ENCODE measurements around the gene MAST4.

The MAST4 gene

DNA sequence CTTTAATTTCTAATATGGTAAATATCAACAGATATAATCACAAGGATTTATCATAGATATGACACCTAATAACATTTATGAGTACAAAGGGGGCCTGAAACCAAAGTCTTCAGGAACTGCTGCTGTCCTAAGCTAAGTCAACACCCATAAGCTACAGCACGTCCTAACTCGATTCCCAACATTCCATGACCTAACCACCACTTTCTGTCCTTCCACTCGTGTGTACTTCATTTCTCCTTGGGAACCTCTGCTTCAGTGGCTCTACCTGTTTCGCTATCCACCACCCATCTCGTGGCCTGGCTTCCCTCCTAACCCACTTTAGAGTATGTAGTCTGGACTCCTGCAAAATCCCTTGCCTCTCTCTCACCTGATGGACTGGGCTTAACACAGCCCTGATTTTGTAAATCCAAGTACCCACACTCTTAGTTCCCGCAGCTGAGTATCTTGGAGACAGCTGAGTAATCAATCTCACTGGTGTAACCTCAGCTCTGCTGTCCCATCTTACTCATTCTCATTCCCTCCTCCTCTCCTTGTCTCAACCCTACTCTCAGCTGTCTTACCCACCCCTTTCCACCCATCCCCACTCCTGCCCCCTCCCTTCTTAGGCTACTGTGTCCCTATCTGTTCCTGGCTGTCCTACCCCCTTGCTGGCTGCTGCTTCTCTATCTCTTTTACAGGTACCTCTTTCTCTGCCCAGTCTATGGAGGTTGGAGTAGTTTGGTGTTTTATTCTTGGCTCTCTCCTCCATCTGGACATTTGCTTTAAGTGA lies 101.8 kb downstream of the MAST4 start:
- no peak for DNase-seq (ENCODE audit: low read depth in 2 of 2)

DNA sequence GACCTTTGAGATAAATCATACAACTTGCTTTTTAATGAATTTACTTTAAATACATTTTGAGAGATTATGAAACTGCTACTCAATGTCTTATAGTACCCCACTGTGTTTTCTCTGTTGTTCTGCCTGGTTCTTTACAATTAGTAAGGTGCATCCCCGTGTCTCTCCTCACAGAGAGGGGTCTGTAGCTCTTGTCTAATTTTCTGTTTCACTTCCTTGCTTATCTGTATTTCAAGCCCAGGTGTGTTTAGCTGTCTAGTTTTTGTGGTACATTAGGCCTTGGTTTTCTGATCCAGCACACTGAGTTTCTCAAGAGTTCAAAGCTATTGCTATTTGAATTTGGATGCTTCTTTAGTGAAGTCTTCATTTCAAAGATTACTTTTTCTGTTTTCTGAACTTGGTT lies 105.1 kb downstream of the MAST4 start:
- DNase-seq (ENCODE audit: low read depth in 2 of 2) = no peak

GRCh38 chr5:66702426-66702825 lies 106.2 kb downstream of the MAST4 start:
- no peak for DNase-seq (ENCODE audit: low read depth in 2 of 2)

DNA sequence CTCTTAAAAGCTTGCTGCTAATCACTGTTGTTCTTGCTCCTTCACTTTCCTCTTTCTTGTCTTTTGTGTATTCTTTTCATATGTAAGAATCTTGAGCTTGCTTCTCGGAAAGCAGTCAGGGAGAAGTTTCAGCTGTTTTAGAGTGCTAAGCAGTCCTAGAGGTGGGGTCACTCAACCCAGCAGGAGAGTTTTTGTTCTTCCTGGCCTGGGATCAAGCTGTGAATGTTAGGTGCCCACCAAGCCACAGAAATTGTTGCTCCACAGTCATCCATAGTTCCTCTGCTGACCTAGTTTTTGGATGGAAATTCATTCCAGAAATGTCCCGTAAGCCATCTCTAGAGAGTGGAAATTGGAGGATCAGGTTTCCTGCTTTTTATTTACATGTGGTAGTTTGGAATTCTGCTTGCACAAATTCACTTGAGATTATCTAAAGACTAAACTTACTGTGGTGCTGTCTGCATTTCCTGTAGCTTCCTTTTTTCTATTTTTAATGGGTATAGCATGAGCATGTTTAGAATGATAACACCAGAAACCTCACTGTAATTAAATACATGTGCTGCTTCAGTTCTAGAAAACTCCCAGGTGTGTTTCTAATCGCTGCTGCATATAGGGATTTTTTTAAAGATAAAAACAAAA lies 108.7 kb downstream of the MAST4 start:
- no peak for DNase-seq (ENCODE audit: low read depth in 2 of 2)

GRCh38 chr5:66708368-66708767 lies 112.2 kb downstream of the MAST4 start:
- no peak for DNase-seq (ENCODE audit: low read depth in 2 of 2)

DNA sequence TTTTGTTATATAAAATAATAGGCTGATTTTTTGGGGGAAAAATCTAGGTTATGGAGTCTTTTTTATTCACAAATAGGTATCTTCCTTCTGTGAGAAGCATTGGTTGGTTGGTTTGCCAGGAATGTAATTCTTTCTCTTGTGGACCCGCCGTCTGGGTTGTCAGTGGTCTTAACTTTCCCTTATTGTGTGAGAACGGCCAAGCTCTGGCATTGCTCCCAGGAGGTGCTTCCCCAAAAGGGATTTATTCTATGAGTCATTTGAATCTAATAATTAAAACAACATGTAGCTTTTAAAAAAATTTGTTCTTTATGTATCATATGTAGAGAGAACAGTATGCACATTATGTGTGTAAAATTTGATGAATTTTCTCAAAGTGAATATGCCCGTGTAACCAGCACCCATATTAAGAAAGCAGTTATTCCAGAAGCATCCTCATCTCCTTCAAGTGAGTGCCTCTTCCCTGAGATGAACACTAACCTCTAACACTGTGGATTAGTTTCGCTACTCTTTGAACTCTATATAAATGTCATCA lies 114.4 kb downstream of the MAST4 start:
- no peak for DNase-seq (ENCODE audit: low read depth in 2 of 2)

DNA sequence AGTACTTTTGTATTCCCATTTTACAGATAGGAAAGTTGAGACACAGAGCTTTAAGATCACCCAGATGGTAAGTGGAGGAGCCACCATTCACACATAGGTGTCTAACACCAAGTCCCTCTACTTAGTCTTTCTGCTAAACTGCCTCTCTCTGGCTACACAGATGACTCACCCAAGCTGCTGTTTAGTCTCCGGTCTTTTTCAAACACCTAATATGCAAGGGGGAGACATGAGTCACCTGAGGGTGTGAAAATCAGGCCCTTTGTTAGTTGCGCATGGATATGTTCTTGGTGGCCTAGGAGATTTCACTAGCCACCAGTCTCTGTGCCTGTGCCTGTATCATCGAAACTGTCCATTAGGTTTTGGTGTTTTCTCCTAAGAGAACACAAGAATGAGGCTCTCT lies 117.8 kb downstream of the MAST4 start:
- DNase-seq (ENCODE audit: low read depth in 2 of 2) = no peak

GRCh38 chr5:66717455-66718373 lies 121.5 kb downstream of the MAST4 start:
- no peak for DNase-seq (ENCODE audit: low read depth in 2 of 2)

GRCh38 chr5:66718374-66719002 lies 122.3 kb downstream of the MAST4 start:
- DNase-seq (ENCODE audit: low read depth in 2 of 2) = no peak

- DNase-seq (ENCODE audit: low read depth in 2 of 2) = no peak
Measured at GRCh38 chr5:66720780-66721179, 124.6 kb downstream of the MAST4 start.

GRCh38 chr5:66722686-66723085 lies 126.5 kb downstream of the MAST4 start:
- DNase-seq (ENCODE audit: low read depth in 2 of 2) = no peak

DNA sequence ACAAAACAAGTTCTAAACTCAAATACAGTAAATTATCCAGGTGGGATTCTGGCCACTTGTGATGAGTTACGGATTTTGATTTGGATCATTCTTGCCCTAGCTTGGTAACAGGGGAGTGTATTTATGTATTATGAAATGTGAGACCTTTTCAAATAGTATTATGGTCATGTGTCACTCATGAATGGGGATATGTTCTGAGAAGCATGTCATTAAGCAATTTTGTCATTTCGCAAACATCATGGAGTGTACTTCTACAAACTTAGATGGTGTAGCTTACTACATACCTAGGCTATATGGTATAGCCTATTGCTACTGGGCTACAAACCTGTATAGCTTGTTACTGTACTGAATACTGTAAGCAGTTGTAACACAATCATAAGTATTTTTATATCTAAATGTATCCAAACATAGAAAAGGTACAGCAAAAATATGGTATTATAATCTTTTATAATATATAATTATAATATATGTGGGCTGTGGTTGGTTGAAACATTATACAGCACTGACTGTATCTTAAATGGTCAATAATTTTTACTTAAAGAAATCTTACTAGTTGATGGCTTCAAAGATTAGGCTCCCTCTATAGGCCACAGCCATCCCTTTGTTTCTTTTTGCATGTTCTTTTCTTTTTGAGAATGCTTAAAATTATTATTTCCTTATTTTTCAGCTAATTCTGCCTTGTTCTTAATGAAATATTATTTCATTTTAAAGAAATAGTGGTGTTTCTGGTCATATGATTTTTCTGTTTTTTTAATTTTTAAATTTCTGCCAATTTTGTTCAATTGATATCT lies 128.4 kb downstream of the MAST4 start:
- DNase-seq (ENCODE audit: low read depth in 2 of 2) = no peak

DNA sequence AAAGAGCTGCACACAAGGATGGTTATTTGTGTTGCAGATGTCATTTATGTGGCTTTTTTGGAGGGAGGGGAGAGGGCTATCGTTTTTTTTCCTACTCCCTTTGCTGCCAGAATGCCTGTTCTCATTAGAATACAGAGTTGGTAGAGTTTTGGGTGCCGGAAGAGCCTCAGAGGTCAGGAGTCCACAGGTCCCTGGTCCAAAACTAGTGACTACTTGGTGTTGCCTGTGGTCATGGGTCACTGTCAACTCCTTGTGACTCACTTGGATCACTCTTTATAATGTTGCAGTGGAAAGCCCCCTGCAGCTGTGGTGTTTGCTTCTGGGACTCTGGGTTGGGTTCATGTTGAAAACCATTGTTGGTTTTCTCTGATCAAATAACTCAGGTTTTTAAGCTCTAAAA lies 131.4 kb downstream of the MAST4 start:
- DNase-seq (ENCODE audit: low read depth in 2 of 2) = no peak

DNA sequence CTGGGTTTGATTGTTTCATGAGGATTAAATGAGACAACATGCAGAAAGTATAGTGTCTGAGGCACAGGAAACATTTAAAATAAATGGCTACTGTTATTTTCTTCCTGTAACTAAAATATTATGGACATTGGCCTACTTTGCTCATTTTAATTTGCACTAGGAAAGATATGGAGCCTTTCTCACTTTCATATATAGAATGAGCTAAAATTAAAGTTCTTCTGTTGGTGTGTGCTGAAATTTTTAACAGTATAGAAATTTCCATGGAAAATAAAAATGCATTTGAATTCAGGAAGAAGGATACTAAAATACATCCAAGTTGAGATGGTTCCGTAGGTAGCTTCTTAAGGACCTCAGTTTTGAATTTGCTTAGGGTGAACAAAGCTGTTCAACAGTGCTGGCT lies 131.9 kb downstream of the MAST4 start:
- DNase-seq (ENCODE audit: low read depth in 2 of 2) = no peak

DNA sequence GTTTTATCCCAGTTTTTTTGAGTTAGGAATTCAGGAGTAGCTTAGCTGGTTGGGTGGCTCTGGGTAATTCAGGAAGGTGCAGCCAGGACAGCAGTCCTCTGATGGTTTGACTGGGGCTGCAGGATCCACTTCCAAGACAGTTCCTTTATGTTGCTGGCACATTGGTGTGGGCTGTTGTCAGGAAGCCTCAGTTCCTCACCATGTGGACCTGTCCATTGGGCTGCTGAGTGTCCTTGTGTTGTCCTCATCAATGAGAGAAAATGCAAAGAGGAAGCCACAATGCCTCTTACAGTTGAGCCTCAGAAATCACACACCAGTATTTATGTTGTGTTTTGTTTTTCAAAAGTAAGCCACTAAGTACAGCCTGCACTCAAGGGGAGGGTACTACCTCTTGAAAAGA lies 140.9 kb downstream of the MAST4 start:
- no peak for DNase-seq (ENCODE audit: low read depth in 2 of 2)

GRCh38 chr5:66738136-66738535 lies 141.9 kb downstream of the MAST4 start:
- no peak for DNase-seq (ENCODE audit: low read depth in 2 of 2)

GRCh38 chr5:66739021-66739420 lies 142.8 kb downstream of the MAST4 start:
- DNase-seq (ENCODE audit: low read depth in 2 of 2) = no peak

- DNase-seq (ENCODE audit: low read depth in 2 of 2) = no peak
Measured at GRCh38 chr5:66739951-66740350, 143.8 kb downstream of the MAST4 start.

- DNase-seq (ENCODE audit: low read depth in 2 of 2) = no peak
Measured at GRCh38 chr5:66741394-66741793, 145.2 kb downstream of the MAST4 start.

DNA sequence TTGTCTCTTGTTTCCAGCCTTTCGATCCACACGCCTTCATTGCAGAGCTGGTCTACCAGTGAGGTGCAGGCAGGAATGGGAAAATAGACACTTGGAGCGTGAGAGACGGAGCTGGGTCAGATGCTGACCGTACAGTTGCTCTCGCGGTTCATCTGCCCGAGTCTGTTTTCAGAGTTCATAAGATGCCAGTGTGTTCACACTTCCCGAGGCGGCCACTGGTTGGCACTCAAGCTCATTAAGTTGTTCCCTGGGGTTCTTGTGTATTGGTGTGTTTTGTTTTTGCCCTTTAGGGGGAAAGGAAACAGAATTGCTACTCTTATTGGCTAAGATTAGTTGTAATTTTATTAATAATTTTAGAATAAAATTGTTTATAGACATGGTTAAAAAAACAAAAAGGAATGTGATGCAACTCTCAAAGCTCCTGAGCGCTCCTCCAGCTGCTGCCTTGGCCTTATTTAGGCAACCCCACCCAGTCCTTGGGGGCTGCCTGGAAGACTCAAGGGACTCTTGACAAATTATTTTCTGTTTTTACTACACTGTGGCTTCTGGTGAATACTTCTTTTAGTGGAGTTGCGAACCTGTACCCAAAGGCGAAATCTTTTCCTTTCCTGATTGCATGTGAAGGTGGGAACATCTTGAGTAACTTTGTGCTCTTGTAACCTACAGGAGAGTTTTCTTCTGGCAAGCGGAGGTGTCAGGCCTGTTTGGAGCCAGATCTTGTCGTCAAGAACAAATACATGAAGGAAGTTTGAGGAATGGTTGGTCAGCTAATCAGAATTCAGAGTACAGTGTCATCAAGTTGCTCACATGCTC lies 146.1 kb downstream of the MAST4 start:
- DNase-seq (ENCODE audit: low read depth in 2 of 2) = no peak
